ENCODE results near the gene CYB5A. TPM values are rescaled to one million over a fixed set of nuclear protein-coding genes. Genes with fewer than 3 reads are reported as not detected.

The CYB5A gene, protein sequence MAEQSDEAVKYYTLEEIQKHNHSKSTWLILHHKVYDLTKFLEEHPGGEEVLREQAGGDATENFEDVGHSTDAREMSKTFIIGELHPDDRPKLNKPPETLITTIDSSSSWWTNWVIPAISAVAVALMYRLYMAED
- total RNA-seq: 100 to 1,000 TPM; 360 to 826 (median 618) TPM

GRCh38 chr18:74291771-74292540 is at the start of gene CYB5A:
Gene CYB5A (minus strand): TSS chr18:74291963. CDS start chr18:74291875, 88 bp downstream.
- TF ChIP-seq, protein P1, sequence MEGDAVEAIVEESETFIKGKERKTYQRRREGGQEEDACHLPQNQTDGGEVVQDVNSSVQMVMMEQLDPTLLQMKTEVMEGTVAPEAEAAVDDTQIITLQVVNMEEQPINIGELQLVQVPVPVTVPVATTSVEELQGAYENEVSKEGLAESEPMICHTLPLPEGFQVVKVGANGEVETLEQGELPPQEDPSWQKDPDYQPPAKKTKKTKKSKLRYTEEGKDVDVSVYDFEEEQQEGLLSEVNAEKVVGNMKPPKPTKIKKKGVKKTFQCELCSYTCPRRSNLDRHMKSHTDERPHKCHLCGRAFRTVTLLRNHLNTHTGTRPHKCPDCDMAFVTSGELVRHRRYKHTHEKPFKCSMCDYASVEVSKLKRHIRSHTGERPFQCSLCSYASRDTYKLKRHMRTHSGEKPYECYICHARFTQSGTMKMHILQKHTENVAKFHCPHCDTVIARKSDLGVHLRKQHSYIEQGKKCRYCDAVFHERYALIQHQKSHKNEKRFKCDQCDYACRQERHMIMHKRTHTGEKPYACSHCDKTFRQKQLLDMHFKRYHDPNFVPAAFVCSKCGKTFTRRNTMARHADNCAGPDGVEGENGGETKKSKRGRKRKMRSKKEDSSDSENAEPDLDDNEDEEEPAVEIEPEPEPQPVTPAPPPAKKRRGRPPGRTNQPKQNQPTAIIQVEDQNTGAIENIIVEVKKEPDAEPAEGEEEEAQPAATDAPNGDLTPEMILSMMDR (IDR thresholded peaks at IDR 0.05; ENCODE audit: low read depth): no peak

- TF ChIP-seq, protein P1 (IDR thresholded peaks at IDR 0.05; ENCODE audit: low read depth): no peak
These were observed 46.1 kb upstream of the CYB5A start for GRCh38 chr18:74337912-74338309.

GRCh38 chr18:74337155-74337911 is 45.6 kb upstream of the CYB5A start:
- TF ChIP-seq, protein P1 (IDR thresholded peaks at IDR 0.05; ENCODE audit: low read depth): no peak

DNA sequence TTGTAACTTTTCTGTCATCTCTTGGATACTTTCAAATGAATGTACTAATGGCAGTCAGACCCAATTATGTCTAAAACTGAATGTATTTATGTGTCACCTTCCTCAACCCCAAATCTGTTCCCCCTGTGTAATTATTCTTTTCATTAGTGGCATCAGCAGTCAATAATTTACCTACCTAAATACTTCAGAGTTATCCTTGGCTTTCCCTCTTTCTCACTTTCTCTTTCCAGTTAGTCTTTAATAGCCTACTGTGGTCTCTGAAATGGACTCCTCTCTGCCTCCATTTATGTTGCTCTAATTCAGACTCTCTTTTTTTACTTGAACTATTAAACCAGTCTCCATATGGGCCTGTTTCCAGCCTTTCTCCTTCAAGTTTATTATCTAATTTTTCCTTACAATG is 44.9 kb upstream of the CYB5A start:
- TF ChIP-seq, protein P1 (IDR thresholded peaks at IDR 0.05; ENCODE audit: low read depth): no peak

GRCh38 chr18:74334242-74334893 is 42.6 kb upstream of the CYB5A start:
- TF ChIP-seq, protein P1 (IDR thresholded peaks at IDR 0.05; ENCODE audit: low read depth): no peak

DNA sequence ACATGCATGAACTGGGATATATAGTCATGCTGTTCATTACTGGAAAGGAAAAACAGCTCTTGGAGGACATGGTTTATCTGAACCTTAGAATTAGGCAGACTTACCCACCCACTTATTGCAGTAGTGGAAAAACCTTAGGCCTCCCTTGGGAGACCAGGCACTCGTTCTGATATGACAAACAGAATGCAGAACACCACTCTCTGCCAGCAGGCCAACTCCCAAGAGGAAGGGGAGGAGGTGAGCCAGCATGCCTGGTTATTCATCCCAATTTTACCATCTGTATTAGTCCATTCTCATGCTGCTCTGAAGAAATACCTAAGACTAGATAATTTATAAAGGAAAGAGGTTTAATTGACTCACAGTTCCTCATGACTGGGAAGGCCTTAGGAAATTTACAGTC is 41.3 kb upstream of the CYB5A start:
- TF ChIP-seq, protein P1 (IDR thresholded peaks at IDR 0.05; ENCODE audit: low read depth): no peak

All from subcutaneous adipose tissue (tissue), 4 donors.